Esophagus squamous epithelium (tissue), 5 donors: Measurements from ENCODE around the gene GSG1L2. TPM values are rescaled to one million over a fixed set of nuclear protein-coding genes. Genes with fewer than 3 reads are reported as not detected.

Experiments
- DNase-seq: peaks from one replicate; lab custom pipeline; 2025; lab: John Stamatoyannopoulos, UW
- H3K27ac ChIP-seq, 4 donors: fragments of 200-600 bp; sonication (generic); one replicate each; pipeline ENCODE4 v1.5.1; 2016 to 2019; ENCODE audit warnings: mild to moderate bottlenecking in 1 of 4
- H3K27me3 ChIP-seq, 4 donors: fragments of 200-600 bp; sonication (generic); 1 replicate in 3 of 4; 2 replicates in 1 of 4; pipeline versions ENCODE4 v1.5.1 to v1.6.0; 2017 to 2021; ENCODE audit warnings: antibody characterized with exemption in 1 of 4
- H3K36me3 ChIP-seq, 3 donors: fragments of 200-600 bp; sonication (generic); one replicate each; pipeline ENCODE4 v1.5.1; 2016 to 2019
- H3K4me1 ChIP-seq, 3 donors: fragments of 200-600 bp; sonication (generic); one replicate each; pipeline ENCODE4 v1.5.1; 2017 to 2019
- H3K4me3 ChIP-seq, 4 donors: fragments of 200-600 bp; sonication (generic); 1 replicate in 3 of 4; 2 replicates in 1 of 4; pipeline ENCODE4 v1.5.1; 2016 to 2019; ENCODE audit warnings: mild to moderate bottlenecking in 2 of 4, moderate library complexity in 1 of 4
- H3K9me3 ChIP-seq, 3 donors: fragments of 200-600 bp; sonication (generic); one replicate each; pipeline ENCODE4 v1.5.1; 2016 to 2019
- CTCF ChIP-seq, 6 experiments: fragments of 450-650 bp in 4 of 6; fragments of 200-600 bp in 2 of 6; sonication (generic) in 2 of 6; IDR thresholded peaks; one replicate each; pipeline ENCODE4 v1.5.1; 2016 to 2019; ENCODE audit warnings: antibody characterized with exemption in 6 of 6, mild to moderate bottlenecking in 4 of 6, moderate library complexity in 4 of 6
- POLR2A ChIP-seq, 4 donors: fragments of 450-650 bp; IDR thresholded peaks; one replicate each; pipeline ENCODE4 v1.6.1; 2017; ENCODE audit warnings: antibody characterized with exemption in 4 of 4, mild to moderate bottlenecking in 4 of 4, moderate library complexity in 3 of 4
- WGBS, 2 donors: methylation state at CpG; one replicate each; pipeline ENCODE4 v1.1.5; 2018; 5-methylcytosine and 5-hydroxymethylcytosine counted together
- intact Hi-C: fragments of 100-400 bp; cut with DNase I; formaldehyde crosslinking; loops from one replicate; pipeline ENCODE4 v1.15.0; 2022
- total RNA-seq, 4 donors: library from RNA; depleted of rRNA; stranded (reverse); fragments of >200 nt; gene quantifications; one replicate each; pipeline ENCODE4 v1.1.0, GENCODE V29; 2016
- donor health status: DM: yes; HTN: yes; CAD: no.

GSG1L2 gene
- total RNA-seq, 4 donors from 2014 or later = not detected

GRCh38 chr17:9860851-9861250 lies 39.0 kb upstream of the GSG1L2 start:
- TF ChIP-seq CTCF (IDR thresholded peaks at IDR 0.05) = no peak
- 72 to 94% methylated on average over 6 to 7 of the region's 7 CpGs for WGBS, 2 donors
- H3K27ac ChIP-seq = no peak overlapping the region
- H3K4me3 ChIP-seq = no peak overlapping the region
- no peaks in the 10 kb centered on the region for H3K27me3 ChIP-seq
- intact Hi-C loops = no loop called here
- H3K4me1 ChIP-seq = no peaks in the 10 kb centered on the region
- DNase-seq = no peak
- peaks cover 0 to 9% (median 9%) of the 10 kb centered on the region in 3 donors for H3K9me3 ChIP-seq
- no peaks in the 10 kb centered on the region for H3K36me3 ChIP-seq

- Histone ChIP-seq H3K27me3 (no peaks in the 10 kb centered on the region), H3K4me1 (no peaks in the 10 kb centered on the region), H3K9me3 (peaks cover 0 to 9% (median 9%) of the 10 kb centered on the region in 3 donors), H3K4me3 (no peak overlapping the region), H3K27ac (no peak overlapping the region), H3K36me3 (no peaks in the 10 kb centered on the region)
- TF ChIP-seq CTCF (IDR thresholded peaks at IDR 0.05) = no peak
- no peak for TF ChIP-seq POLR2A (IDR thresholded peaks at IDR 0.05)
- intact Hi-C loops = no loop called here
- no peak for DNase-seq
- WGBS, 2 donors = 84 to 93% methylated on average over 4 to 5 of the region's 5 CpGs
These were observed 37.9 kb upstream of the GSG1L2 start for GRCh38 chr17:9859781-9860180.

DNA sequence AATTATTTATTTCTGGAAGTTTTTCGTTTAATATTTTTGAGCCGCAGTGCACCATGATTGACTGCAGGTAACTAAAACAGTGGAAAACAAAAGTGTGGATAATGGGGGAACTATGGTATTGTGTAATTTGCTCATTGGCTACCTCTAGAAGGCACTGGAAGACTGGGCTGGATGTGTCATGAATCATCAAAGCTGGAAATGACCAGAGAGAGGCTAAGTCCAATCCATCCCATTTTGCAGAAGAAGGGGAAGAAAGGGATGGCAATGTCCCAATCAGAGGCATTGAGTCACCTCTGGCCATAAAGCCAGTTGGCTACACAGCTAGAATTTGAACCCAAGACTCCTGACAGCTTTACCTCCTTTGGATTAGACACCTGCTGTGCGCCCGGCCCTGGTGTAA lies 33.2 kb upstream of the GSG1L2 start:
- WGBS, 2 donors = 71 to 93% methylated on average over 4 of the region's 4 CpGs
- TF ChIP-seq CTCF (IDR thresholded peaks at IDR 0.05) = no peak
- TF ChIP-seq POLR2A (IDR thresholded peaks at IDR 0.05) = no peak

GRCh38 chr17:9854255-9854654 lies 32.4 kb upstream of the GSG1L2 start:
- no peak for TF ChIP-seq POLR2A (IDR thresholded peaks at IDR 0.05)
- TF ChIP-seq CTCF (IDR thresholded peaks at IDR 0.05) = no peak
- no peaks in the 10 kb centered on the region for H3K36me3 ChIP-seq
- no peak overlapping the region for H3K4me3 ChIP-seq
- DNase-seq = no peak
- H3K4me1 ChIP-seq = no peaks in the 10 kb centered on the region
- H3K27me3 ChIP-seq = no peaks in the 10 kb centered on the region
- WGBS, 2 donors = 56 to 65% methylated on average over 5 of the region's 5 CpGs
- intact Hi-C loops = no loop called here
- H3K27ac ChIP-seq = no peak overlapping the region
- H3K9me3 ChIP-seq = peaks cover 0 to 9% (median 9%) of the 10 kb centered on the region in 3 donors

More for the DNA sequence above, 33.2 kb upstream of the GSG1L2 start:
- H3K4me3 ChIP-seq = no peak overlapping the region
- H3K9me3 ChIP-seq = peaks cover 0 to 9% (median 9%) of the 10 kb centered on the region in 3 donors
- no peaks in the 10 kb centered on the region for H3K27me3 ChIP-seq
- intact Hi-C loops = no loop called here
- no peaks in the 10 kb centered on the region for H3K4me1 ChIP-seq
- no peak for DNase-seq
- no peak overlapping the region for H3K27ac ChIP-seq
- no peaks in the 10 kb centered on the region for H3K36me3 ChIP-seq

GRCh38 chr17:9850151-9850550 lies 28.3 kb upstream of the GSG1L2 start:
- Histone ChIP-seq H3K27ac (no peak overlapping the region), H3K9me3 (no peaks in the 10 kb centered on the region), H3K36me3 (no peaks in the 10 kb centered on the region), H3K27me3 (no peaks in the 10 kb centered on the region), H3K4me3 (no peak overlapping the region), H3K4me1 (no peaks in the 10 kb centered on the region)
- intact Hi-C loops = no loop called here
- DNase-seq = no peak
- 78 to 85% methylated on average over 5 of the region's 5 CpGs for WGBS, 2 donors
- no peak for TF ChIP-seq POLR2A (IDR thresholded peaks at IDR 0.05)
- TF ChIP-seq CTCF (IDR thresholded peaks at IDR 0.05) = no peak
